ENCODE results near the gene SRP9.
"Not testable (repeated sequence)": the region's sequence is repeated elsewhere in the genome, so short reads cannot be mapped to it uniquely, and the experiment has no call there.

The SRP9 gene

GRCh38 chr1:225809842-225810578 is 32.4 kb downstream of the SRP9 start, which contains the start of gene EPHX1:
Gene EPHX1, plus strand, starts transcription at chr1:225810124. Its CDS starts 18,606 bp downstream, at chr1:225828730.
- Histone ChIP-seq H3K27me3 (ENCODE audit: insufficient read depth, low read length) (no peaks in the 10 kb centered on the region), H3K4me3 (ENCODE audit: low read length) (peak within 1 kb of the TSS; percentile 67), H3K36me3 (ENCODE audit: insufficient read depth, low read length) (no peaks in the 10 kb centered on the region), H3K4me1 (ENCODE audit: insufficient read depth, low read length) (peaks cover 17% of the 10 kb centered on the region), H2AFZ (ENCODE audit: low read depth, low read length) (peak within 1 kb of the TSS; percentile 58), H3K9me3 (ENCODE audit: low read length) (no peaks in the 10 kb centered on the region)

GRCh38 chr1:225810579-225811538 is 33.2 kb downstream of the SRP9 start:
- H2AFZ ChIP-seq (ENCODE audit: low read depth, low read length) = peak overlapping the region; percentile 28
- not testable (repeated sequence) for H3K9me3 ChIP-seq (ENCODE audit: low read length); H3K27me3 ChIP-seq (ENCODE audit: insufficient read depth, low read length); H3K36me3 ChIP-seq (ENCODE audit: insufficient read depth, low read length)
- peak overlapping the region; percentile 67 for H3K4me3 ChIP-seq (ENCODE audit: low read length)
- H3K4me1 ChIP-seq (ENCODE audit: insufficient read depth, low read length) = peaks cover 17% of the 10 kb centered on the region

DNA sequence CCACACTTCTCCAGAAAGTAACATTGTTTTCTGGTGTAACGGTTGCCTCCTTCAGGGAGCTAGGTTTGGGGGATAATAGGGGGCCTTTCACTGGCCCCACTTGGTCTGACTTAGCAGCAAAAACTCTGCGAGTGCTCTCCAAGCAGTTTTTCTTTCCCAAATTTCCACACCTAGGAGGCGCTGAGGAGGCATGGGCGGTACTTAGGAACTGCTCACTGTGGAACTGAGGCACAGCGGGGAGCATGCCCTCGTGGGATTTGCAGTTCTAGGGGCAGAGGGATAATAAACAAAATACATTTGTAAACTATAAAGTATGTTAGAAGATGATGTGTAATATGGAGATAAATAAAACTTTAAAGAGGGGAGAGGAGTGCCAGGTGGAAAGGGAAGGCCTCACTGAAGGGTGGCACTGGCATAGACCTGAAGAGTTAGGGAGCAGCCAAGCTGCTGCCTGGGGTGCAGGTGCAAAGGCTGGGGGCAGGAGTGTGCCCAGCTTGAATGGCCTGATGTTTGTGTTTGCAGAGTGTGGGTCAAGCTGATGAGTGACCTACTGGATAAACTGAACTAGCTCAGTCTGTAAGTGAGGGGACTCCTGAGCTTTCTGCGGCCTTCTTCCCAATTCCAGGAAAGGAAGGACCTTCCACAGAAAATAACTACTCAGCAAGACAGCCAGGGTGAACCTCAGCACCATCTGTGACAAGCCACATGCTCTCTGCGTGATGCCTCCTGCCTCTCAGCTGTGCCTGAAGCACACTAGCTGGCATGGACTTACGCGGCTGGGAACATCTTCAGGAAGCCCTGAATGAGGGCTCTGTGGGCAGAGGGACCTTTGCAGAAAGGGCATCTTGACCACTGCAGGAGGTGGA is 34.2 kb downstream of the SRP9 start:
- H3K9me3 ChIP-seq (ENCODE audit: low read length) = no peaks in the 10 kb centered on the region
- no peak overlapping the region for H2AFZ ChIP-seq (ENCODE audit: low read depth, low read length)
- no peak overlapping the region for H3K4me3 ChIP-seq (ENCODE audit: low read length)
- no peaks in the 10 kb centered on the region for H3K27me3 ChIP-seq (ENCODE audit: insufficient read depth, low read length)
- peaks cover 17% of the 10 kb centered on the region for H3K4me1 ChIP-seq (ENCODE audit: insufficient read depth, low read length)
- H3K36me3 ChIP-seq (ENCODE audit: insufficient read depth, low read length) = no peaks in the 10 kb centered on the region

- Histone ChIP-seq H3K4me1 (ENCODE audit: insufficient read depth, low read length) (peaks cover 17% of the 10 kb centered on the region), H3K4me3 (ENCODE audit: low read length) (no peak overlapping the region)
These were observed 35.0 kb downstream of the SRP9 start for GRCh38 chr1:225812488-225813213.

DNA sequence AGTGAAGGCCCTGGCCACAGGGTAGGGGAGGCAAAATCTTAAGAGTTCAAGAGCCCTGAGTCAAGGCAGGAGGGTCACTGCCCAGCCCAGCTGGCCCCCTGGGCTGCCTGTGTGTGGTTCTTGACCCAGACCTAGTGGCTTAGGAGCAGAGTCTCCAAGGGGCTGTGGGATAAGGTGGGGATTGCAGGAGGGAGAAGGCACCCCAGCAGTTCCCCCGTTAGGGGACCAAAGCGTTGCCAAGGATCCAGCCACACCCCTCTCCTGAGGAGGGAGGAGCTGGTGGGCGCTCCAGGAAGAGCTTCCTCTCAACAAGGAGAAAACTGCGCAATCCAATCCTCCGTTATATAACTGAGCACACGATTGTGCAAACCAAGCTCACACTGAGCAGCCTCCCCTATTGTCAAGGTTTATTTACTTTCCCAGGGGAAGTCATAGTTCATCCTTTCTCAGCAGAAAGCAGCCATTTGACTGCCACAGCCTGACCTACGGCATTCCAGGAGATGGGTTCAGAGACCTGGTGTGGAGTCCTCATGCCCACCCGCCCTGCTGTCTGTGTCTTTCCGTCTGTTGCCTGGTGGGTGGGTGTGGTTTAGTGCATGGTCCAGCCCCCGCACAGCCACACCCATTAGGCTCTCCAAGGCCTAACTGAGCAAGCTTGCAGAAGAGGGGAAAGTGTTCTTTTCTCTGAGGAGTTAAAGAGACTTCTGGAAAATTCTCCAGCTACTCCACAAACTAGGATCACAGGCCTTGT is 35.8 kb downstream of the SRP9 start:
- Histone ChIP-seq H2AFZ (ENCODE audit: low read depth, low read length) (no peak overlapping the region), H3K9me3 (ENCODE audit: low read length) (no peaks in the 10 kb centered on the region), H3K4me3 (ENCODE audit: low read length) (no peak overlapping the region), H3K4me1 (ENCODE audit: insufficient read depth, low read length) (peaks cover 17% of the 10 kb centered on the region), H3K27me3 (ENCODE audit: insufficient read depth, low read length) (no peaks in the 10 kb centered on the region), H3K36me3 (ENCODE audit: insufficient read depth, low read length) (no peaks in the 10 kb centered on the region)

More at GRCh38 chr1:225812488-225813213, 35.0 kb downstream of the SRP9 start:
- no peaks in the 10 kb centered on the region for H3K27me3 ChIP-seq (ENCODE audit: insufficient read depth, low read length)
- no peaks in the 10 kb centered on the region for H3K36me3 ChIP-seq (ENCODE audit: insufficient read depth, low read length)
- H2AFZ ChIP-seq (ENCODE audit: low read depth, low read length) = no peak overlapping the region
- H3K9me3 ChIP-seq (ENCODE audit: low read length) = no peaks in the 10 kb centered on the region

DNA sequence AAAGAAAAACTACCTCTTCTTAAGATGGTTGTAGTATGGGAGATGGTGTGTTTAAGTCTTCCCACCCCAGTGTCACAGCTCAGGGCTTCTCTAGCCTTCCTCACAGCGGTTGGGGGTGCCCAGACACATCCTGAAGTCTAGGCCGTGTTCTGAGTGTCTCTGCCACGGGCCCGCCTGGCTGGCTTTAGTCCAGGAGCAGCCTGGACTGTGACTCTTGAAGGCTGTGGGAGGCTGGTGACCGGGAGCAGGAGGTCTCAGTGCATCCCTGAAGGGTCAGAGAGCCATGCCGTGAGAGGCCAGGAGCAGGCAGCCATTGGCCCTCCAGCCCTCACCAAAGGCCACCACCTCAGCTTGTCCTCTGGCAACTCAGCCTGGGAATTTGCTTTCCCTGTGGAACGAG is 36.8 kb downstream of the SRP9 start:
- H3K36me3 ChIP-seq (ENCODE audit: insufficient read depth, low read length) = no peaks in the 10 kb centered on the region
- no peaks in the 10 kb centered on the region for H3K9me3 ChIP-seq (ENCODE audit: low read length)
- no peak overlapping the region for H2AFZ ChIP-seq (ENCODE audit: low read depth, low read length)
- H3K4me1 ChIP-seq (ENCODE audit: insufficient read depth, low read length) = peaks cover 17% of the 10 kb centered on the region
- no peaks in the 10 kb centered on the region for H3K27me3 ChIP-seq (ENCODE audit: insufficient read depth, low read length)
- H3K4me3 ChIP-seq (ENCODE audit: low read length) = no peak overlapping the region

- H3K36me3 ChIP-seq (ENCODE audit: insufficient read depth, low read length); H3K27me3 ChIP-seq (ENCODE audit: insufficient read depth, low read length); H3K4me3 ChIP-seq (ENCODE audit: low read length); H3K9me3 ChIP-seq (ENCODE audit: low read length); H2AFZ ChIP-seq (ENCODE audit: low read depth, low read length): not testable (repeated sequence)
- peaks cover 17% of the 10 kb centered on the region for H3K4me1 ChIP-seq (ENCODE audit: insufficient read depth, low read length)
These were observed 37.5 kb downstream of the SRP9 start for GRCh38 chr1:225815090-225815489.

- no peak overlapping the region for H2AFZ ChIP-seq (ENCODE audit: low read depth, low read length)
- H3K36me3 ChIP-seq (ENCODE audit: insufficient read depth, low read length) = no peaks in the 10 kb centered on the region
- H3K4me3 ChIP-seq (ENCODE audit: low read length) = no peak overlapping the region
- H3K4me1 ChIP-seq (ENCODE audit: insufficient read depth, low read length) = peaks cover 16% of the 10 kb centered on the region
- H3K9me3 ChIP-seq (ENCODE audit: low read length) = no peaks in the 10 kb centered on the region
- H3K27me3 ChIP-seq (ENCODE audit: insufficient read depth, low read length) = no peaks in the 10 kb centered on the region
These were observed 38.0 kb downstream of the SRP9 start for GRCh38 chr1:225815526-225816178.

- no peaks in the 10 kb centered on the region for H3K36me3 ChIP-seq (ENCODE audit: insufficient read depth, low read length)
- H2AFZ ChIP-seq (ENCODE audit: low read depth, low read length) = no peak overlapping the region
- no peak overlapping the region for H3K4me3 ChIP-seq (ENCODE audit: low read length)
- H3K9me3 ChIP-seq (ENCODE audit: low read length) = no peaks in the 10 kb centered on the region
- H3K4me1 ChIP-seq (ENCODE audit: insufficient read depth, low read length) = peaks cover 8% of the 10 kb centered on the region
- no peaks in the 10 kb centered on the region for H3K27me3 ChIP-seq (ENCODE audit: insufficient read depth, low read length)
These were observed 39.3 kb downstream of the SRP9 start for GRCh38 chr1:225816643-225817538.

GRCh38 chr1:225817611-225818061 is 40.0 kb downstream of the SRP9 start:
- Histone ChIP-seq H3K9me3 (ENCODE audit: low read length) (no peaks in the 10 kb centered on the region), H3K4me1 (ENCODE audit: insufficient read depth, low read length) (peaks cover 8% of the 10 kb centered on the region), H3K27me3 (ENCODE audit: insufficient read depth, low read length) (no peaks in the 10 kb centered on the region), H2AFZ (ENCODE audit: low read depth, low read length) (no peak overlapping the region), H3K36me3 (ENCODE audit: insufficient read depth, low read length) (no peaks in the 10 kb centered on the region), H3K4me3 (ENCODE audit: low read length) (no peak overlapping the region)

DNA sequence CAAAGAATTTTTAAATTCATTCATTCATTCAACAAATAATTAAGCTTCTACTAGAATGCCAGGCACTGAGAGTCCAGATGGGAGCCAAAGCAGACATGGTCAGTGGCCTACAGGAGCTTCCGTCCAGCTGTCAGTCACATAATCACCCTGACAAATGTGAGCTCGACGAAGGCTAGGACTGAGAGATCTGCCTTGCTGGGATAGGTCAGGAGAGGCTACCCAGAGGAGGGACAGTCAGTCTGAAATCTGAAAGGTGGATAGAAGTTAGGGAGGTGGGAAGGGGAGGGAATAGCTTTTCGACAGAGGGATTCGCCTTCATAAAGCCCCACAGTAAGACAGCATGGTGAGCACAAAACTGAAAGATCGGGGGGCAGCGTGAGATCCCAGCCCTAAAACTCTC is 40.6 kb downstream of the SRP9 start:
- no peaks in the 10 kb centered on the region for H3K36me3 ChIP-seq (ENCODE audit: insufficient read depth, low read length)

More for the DNA sequence above, 40.6 kb downstream of the SRP9 start:
- H3K4me1 ChIP-seq (ENCODE audit: insufficient read depth, low read length) = peaks cover 6% of the 10 kb centered on the region
- no peak overlapping the region for H3K4me3 ChIP-seq (ENCODE audit: low read length)
- H3K27me3 ChIP-seq (ENCODE audit: insufficient read depth, low read length) = no peaks in the 10 kb centered on the region
- no peak overlapping the region for H2AFZ ChIP-seq (ENCODE audit: low read depth, low read length)
- H3K9me3 ChIP-seq (ENCODE audit: low read length) = no peaks in the 10 kb centered on the region
